ENCODE measurements around the gene ADAM23.
"Not testable (repeated sequence)": the region's sequence is repeated elsewhere in the genome, so short reads cannot be mapped to it uniquely, and the experiment has no call there.

Gene ADAM23

GRCh38 chr2:206442833-206443734 is at the start of gene ADAM23:
ADAM23 (plus strand) TSS chr2:206443532; CDS start chr2:206443867, 335 bp downstream.
- peak; percentile 86 for DNase-seq

GRCh38 chr2:206396211-206396610 is 47.1 kb upstream of the ADAM23 start:
- DNase-seq = no peak

- DNase-seq = not testable (repeated sequence)
Measured at GRCh38 chr2:206402956-206403569, 40.3 kb upstream of the ADAM23 start.

GRCh38 chr2:206408323-206409320 is 34.7 kb upstream of the ADAM23 start:
- no peak for DNase-seq

GRCh38 chr2:206410714-206411113 is 32.6 kb upstream of the ADAM23 start:
- DNase-seq = no peak

GRCh38 chr2:206415618-206416243 is 27.6 kb upstream of the ADAM23 start:
- no peak for DNase-seq

- DNase-seq = no peak
Measured at GRCh38 chr2:206418968-206419367, 24.4 kb upstream of the ADAM23 start.

- DNase-seq = no peak
Measured at GRCh38 chr2:206420721-206421120, 22.6 kb upstream of the ADAM23 start.

GRCh38 chr2:206422493-206422892 is 20.8 kb upstream of the ADAM23 start:
- DNase-seq = no peak

- no peak for DNase-seq
Measured at GRCh38 chr2:206423147-206423546, 20.2 kb upstream of the ADAM23 start.

GRCh38 chr2:206424134-206424533 is 19.2 kb upstream of the ADAM23 start:
- no peak for DNase-seq

- DNase-seq = no peak
Measured at GRCh38 chr2:206428783-206429182, 14.5 kb upstream of the ADAM23 start.

GRCh38 chr2:206430452-206430851 is 12.9 kb upstream of the ADAM23 start:
- no peak for DNase-seq

- DNase-seq = no peak
Measured at GRCh38 chr2:206431439-206431838, 11.9 kb upstream of the ADAM23 start.

GRCh38 chr2:206432193-206433082 is 10.9 kb upstream of the ADAM23 start:
- no peak for DNase-seq

- DNase-seq = no peak
Measured at GRCh38 chr2:206433190-206433589, 10.1 kb upstream of the ADAM23 start.

GRCh38 chr2:206433686-206434085 is 9.6 kb upstream of the ADAM23 start:
- no peak for DNase-seq

- DNase-seq = no peak
Measured at GRCh38 chr2:206435742-206436141, 7.6 kb upstream of the ADAM23 start.

- no peak for DNase-seq
Measured at GRCh38 chr2:206438196-206438724, 5.1 kb upstream of the ADAM23 start.

GRCh38 chr2:206442474-206442832 is 879 bp upstream of the ADAM23 start:
- DNase-seq = no peak

All from NCI-H1436 (cell line).